ENCODE measurements around the gene STIP1. TPM values are rescaled to one million over a fixed set of nuclear protein-coding genes. Genes with fewer than 3 reads are reported as not detected.

The STIP1 gene
- total and polyA plus RNA-seq, 4 experiments from 2014 or later, result 37.1 to 106 (median 98.1) TPM

- intact Hi-C loops (cut with micrococcal nuclease), result loop anchor here (1.0 kb wide), 4 partner anchors 8 to 40 kb away; partner anchors contain the start of genes FKBP2, STIP1 and VEGFB
- H3K36me3 ChIP-seq (ENCODE audit: insufficient read depth, low read length), result peaks cover 16% of the 10 kb centered on the region
- Mint-ChIP-seq H3K27ac (peak within 1 kb of the TSS; percentile 88 to 97 (median 93)), H3K4me1 (peaks cover 13 to 50% (median 28%) of the 10 kb centered on the region in 4 donors), H3K9me3 (no peaks in the 10 kb centered on the region), H3K4me3 (peak within 1 kb of the TSS; percentile 89 to 94 (median 92)), H3K36me3 (peaks cover 0 to 16% of the 10 kb centered on the region in 2 donors), H3K27me3 (no peaks in the 10 kb centered on the region)
- DNase-seq, result peak; percentile 82 to 88 (median 85)
- peak within 1 kb of the TSS; percentile 77 for H3K27ac ChIP-seq (ENCODE audit: low read depth, low read length)
- H3K4me1 ChIP-seq (ENCODE audit: insufficient read depth, low read length), result peaks cover 43% of the 10 kb centered on the region
- H3K9me3 ChIP-seq (ENCODE audit: control insufficient read depth in 1 of 2, low read length in 2 of 2), result no peaks in the 10 kb centered on the region
- peak within 1 kb of the TSS; percentile 86 to 94 for H3K4me3 ChIP-seq (ENCODE audit: low read length in 2 of 2)
- H3K27me3 ChIP-seq (ENCODE audit: insufficient read depth, low read length), result no peaks in the 10 kb centered on the region
- ChIA-PET POLR2A (ENCODE audit: partially characterized antibody) (interaction anchor here (0.7 to 38.9 kb wide), 17 partner anchors 14 to 387 kb away, joined by 3 to 937 read pairs (median 11); partner anchors contain the start of genes BAD, ESRRA, FERMT3 and FKBP2), CTCF (ENCODE audit: partially characterized antibody) (interaction anchor here (1.1 to 18.8 kb wide), 10 partner anchors 11 to 77 kb away, joined by 3 to 207 read pairs (median 4); partner anchors contain the start of genes CATSPERZ, ESRRA and FERMT3)
Measured at GRCh38 chr11:64225608-64226506, 39.9 kb downstream of the STIP1 start, which contains the start of the genes NUDT22 and TRPT1. NUDT22 (plus strand) TSS chr11:64226274; CDS start chr11:64226653, 379 bp downstream. TRPT1 (minus strand) TSS chr11:64226186; CDS start chr11:64225860, 326 bp downstream.

- intact Hi-C loops (cut with micrococcal nuclease), result loop anchor here (1.0 kb wide), 4 partner anchors 8 to 40 kb away; partner anchors contain the start of genes FKBP2, STIP1 and VEGFB
Measured at GRCh38 chr11:64226507-64227051, 40.6 kb downstream of the STIP1 start.

GRCh38 chr11:64227405-64227956 lies 41.5 kb downstream of the STIP1 start:
- H3K4me1 Mint-ChIP-seq, result peaks cover 15 to 65% (median 38%) of the 10 kb centered on the region in 4 donors
- intact Hi-C loops (cut with micrococcal nuclease), result no loop called here
- H3K27me3 ChIP-seq (ENCODE audit: insufficient read depth, low read length), result no peaks in the 10 kb centered on the region
- H3K27ac ChIP-seq (ENCODE audit: low read depth, low read length), result peak overlapping the region; percentile 77
- ChIA-PET POLR2A (ENCODE audit: partially characterized antibody) (interaction anchor here (1.9 to 38.9 kb wide), 8 partner anchors 12 to 90 kb away, joined by 13 to 937 read pairs (median 24); partner anchors contain the start of genes BAD, ESRRA, FERMT3 and FKBP2), CTCF (ENCODE audit: partially characterized antibody) (interaction anchor here (1.0 to 18.8 kb wide), 8 partner anchors 15 to 75 kb away, joined by 3 to 207 read pairs (median 4); partner anchors contain the start of genes CATSPERZ, ESRRA and FERMT3)
- no peaks in the 10 kb centered on the region for H3K27me3 Mint-ChIP-seq
- H3K9me3 ChIP-seq (ENCODE audit: control insufficient read depth in 1 of 2, low read length in 2 of 2), result no peaks in the 10 kb centered on the region
- H3K27ac Mint-ChIP-seq, result peak overlapping the region; percentile 75 to 93 (median 88)
- peak overlapping the region; percentile 88 to 94 (median 92) for H3K4me3 Mint-ChIP-seq
- peaks cover 10% of the 10 kb centered on the region for H3K36me3 ChIP-seq (ENCODE audit: insufficient read depth, low read length)
- no peak for DNase-seq
- no peaks in the 10 kb centered on the region for H3K9me3 Mint-ChIP-seq
- peak overlapping the region; percentile 42 to 94 for H3K4me3 ChIP-seq (ENCODE audit: low read length in 2 of 2)
- peaks cover 0 to 12% of the 10 kb centered on the region in 2 donors for H3K36me3 Mint-ChIP-seq
- peaks cover 48% of the 10 kb centered on the region for H3K4me1 ChIP-seq (ENCODE audit: insufficient read depth, low read length)

More at GRCh38 chr11:64226507-64227051, 40.6 kb downstream of the STIP1 start:
- Histone ChIP-seq H3K4me1 (ENCODE audit: insufficient read depth, low read length) (peaks cover 48% of the 10 kb centered on the region), H3K4me3 (ENCODE audit: low read length in 2 of 2) (peak overlapping the region; percentile 42 to 94), H3K27ac (ENCODE audit: low read depth, low read length) (peak overlapping the region; percentile 77), H3K9me3 (ENCODE audit: control insufficient read depth in 1 of 2, low read length in 2 of 2) (no peaks in the 10 kb centered on the region), H3K27me3 (ENCODE audit: insufficient read depth, low read length) (no peaks in the 10 kb centered on the region), H3K36me3 (ENCODE audit: insufficient read depth, low read length) (peaks cover 10% of the 10 kb centered on the region)
- Mint-ChIP-seq H3K4me3 (peak overlapping the region; percentile 88 to 94 (median 92)), H3K27ac (peak overlapping the region; percentile 86 to 93 (median 91)), H3K9me3 (no peaks in the 10 kb centered on the region), H3K27me3 (no peaks in the 10 kb centered on the region), H3K4me1 (peaks cover 15 to 56% (median 31%) of the 10 kb centered on the region in 4 donors), H3K36me3 (peaks cover 0 to 12% of the 10 kb centered on the region in 2 donors)
- CTCF ChIA-PET (ENCODE audit: partially characterized antibody), result interaction anchor here (1.0 to 18.8 kb wide), 10 partner anchors 11 to 76 kb away, joined by 3 to 207 read pairs (median 4); partner anchors contain the start of genes CATSPERZ, ESRRA and FERMT3
- POLR2A ChIA-PET (ENCODE audit: partially characterized antibody), result interaction anchor here (0.7 to 38.9 kb wide), 15 partner anchors 13 to 388 kb away, joined by 3 to 937 read pairs (median 13); partner anchors contain the start of genes BAD, ESRRA, FERMT3 and FKBP2
- DNase-seq, result peak; percentile 45 to 68 (median 46)

GRCh38 chr11:64229090-64229743 lies 43.2 kb downstream of the STIP1 start:
- intact Hi-C loops (cut with micrococcal nuclease), result no loop called here
- Histone ChIP-seq H3K4me3 (ENCODE audit: low read length in 2 of 2) (peak overlapping the region; percentile 52 to 86), H3K4me1 (ENCODE audit: insufficient read depth, low read length) (peaks cover 56% of the 10 kb centered on the region), H3K27ac (ENCODE audit: low read depth, low read length) (peak overlapping the region; percentile 77), H3K27me3 (ENCODE audit: insufficient read depth, low read length) (no peaks in the 10 kb centered on the region), H3K36me3 (ENCODE audit: insufficient read depth, low read length) (no peaks in the 10 kb centered on the region), H3K9me3 (ENCODE audit: control insufficient read depth in 1 of 2, low read length in 2 of 2) (no peaks in the 10 kb centered on the region)
- Mint-ChIP-seq H3K9me3 (no peaks in the 10 kb centered on the region), H3K27me3 (no peaks in the 10 kb centered on the region), H3K36me3 (peaks cover 0 to 5% of the 10 kb centered on the region in 2 donors), H3K4me1 (peaks cover 16 to 73% (median 47%) of the 10 kb centered on the region in 4 donors), H3K27ac (peak overlapping the region; percentile 53 to 96 (median 87)), H3K4me3 (peak overlapping the region; percentile 86 to 93 (median 88))
- POLR2A ChIA-PET (ENCODE audit: partially characterized antibody), result interaction anchor here (1.2 to 38.9 kb wide), 7 partner anchors 16 to 88 kb away, joined by 3 to 937 read pairs (median 7); partner anchors contain the start of genes FERMT3, FKBP2, PLCB3 and PPP1R14B
- peak in 1 of 5 donors; percentile 19 for DNase-seq
- CTCF ChIA-PET (ENCODE audit: partially characterized antibody), result interaction anchor here (0.6 to 18.8 kb wide), 5 partner anchors 12 to 54 kb away, joined by 3 to 207 read pairs (median 3); partner anchors contain the start of genes FERMT3, FKBP2, PLCB3 and STIP1

GRCh38 chr11:64229744-64230170 lies 43.8 kb downstream of the STIP1 start:
- ChIA-PET POLR2A (ENCODE audit: partially characterized antibody) (interaction anchor here (1.3 to 38.9 kb wide), 6 partner anchors 16 to 88 kb away, joined by 4 to 937 read pairs (median 8); partner anchors contain the start of genes FERMT3, FKBP2, PLCB3 and PPP1R14B), CTCF (ENCODE audit: partially characterized antibody) (interaction anchor here (0.6 to 18.8 kb wide), 5 partner anchors 11 to 53 kb away, joined by 3 to 207 read pairs (median 3); partner anchors contain the start of genes FERMT3, FKBP2, PLCB3 and STIP1)
- Mint-ChIP-seq H3K9me3 (no peaks in the 10 kb centered on the region), H3K27me3 (no peaks in the 10 kb centered on the region), H3K36me3 (peaks cover 0 to 5% of the 10 kb centered on the region in 2 donors), H3K27ac (peak overlapping the region; percentile 92 to 97 (median 94)), H3K4me1 (peaks cover 16 to 69% (median 46%) of the 10 kb centered on the region in 4 donors), H3K4me3 (peak overlapping the region; percentile 86 to 93 (median 88))
- Histone ChIP-seq H3K36me3 (ENCODE audit: insufficient read depth, low read length) (no peaks in the 10 kb centered on the region), H3K9me3 (ENCODE audit: control insufficient read depth in 1 of 2, low read length in 2 of 2) (no peaks in the 10 kb centered on the region), H3K4me3 (ENCODE audit: low read length in 2 of 2) (peak overlapping the region; percentile 52 to 86), H3K27ac (ENCODE audit: low read depth, low read length) (peak overlapping the region; percentile 77), H3K27me3 (ENCODE audit: insufficient read depth, low read length) (no peaks in the 10 kb centered on the region), H3K4me1 (ENCODE audit: insufficient read depth, low read length) (peaks cover 55% of the 10 kb centered on the region)
- DNase-seq, result no peak
- intact Hi-C loops (cut with micrococcal nuclease), result loop anchor here (1.0 kb wide), 4 partner anchors 12 to 75 kb away; partner anchors contain the start of genes FKBP2 and PLCB3

All from CD4-positive, alpha-beta memory T cell (primary cell).